Effector CD4-positive, alpha-beta T cell (primary cell): ENCODE data around the gene TPST2.

Experiments used
- DNase-seq: peaks from one replicate; pipeline ENCODE4 v3.0.0-alpha.2; 2020

Gene TPST2

GRCh38 chr22:26489447-26490036 lies 100.4 kb downstream of the TPST2 start:
- no peak for DNase-seq

- DNase-seq = no peak
Observed at GRCh38 chr22:26487996-26488395, 101.9 kb downstream of the TPST2 start.

DNA sequence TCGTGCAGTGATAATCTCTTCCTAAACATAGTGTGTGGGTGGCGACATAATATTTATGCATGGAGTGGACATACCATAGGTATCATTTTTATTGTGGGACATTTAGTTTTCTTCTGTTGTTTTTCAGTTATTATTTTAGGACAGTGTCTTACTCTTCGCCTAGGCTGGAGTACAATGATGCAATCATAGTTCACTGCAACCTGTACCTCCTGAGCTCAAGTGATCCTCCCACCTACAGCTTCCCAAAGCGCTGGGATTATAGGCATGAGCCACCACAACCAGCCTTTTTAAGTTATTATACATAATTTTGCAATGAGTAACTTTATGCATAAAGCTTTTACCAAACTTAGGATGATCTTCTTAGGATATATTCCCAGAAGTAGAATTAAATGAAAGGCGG lies 103.5 kb downstream of the TPST2 start:
- no peak for DNase-seq

GRCh38 chr22:26485806-26486390 lies 104.0 kb downstream of the TPST2 start:
- DNase-seq = no peak

GRCh38 chr22:26485013-26485412 lies 104.9 kb downstream of the TPST2 start:
- DNase-seq = no peak

DNA sequence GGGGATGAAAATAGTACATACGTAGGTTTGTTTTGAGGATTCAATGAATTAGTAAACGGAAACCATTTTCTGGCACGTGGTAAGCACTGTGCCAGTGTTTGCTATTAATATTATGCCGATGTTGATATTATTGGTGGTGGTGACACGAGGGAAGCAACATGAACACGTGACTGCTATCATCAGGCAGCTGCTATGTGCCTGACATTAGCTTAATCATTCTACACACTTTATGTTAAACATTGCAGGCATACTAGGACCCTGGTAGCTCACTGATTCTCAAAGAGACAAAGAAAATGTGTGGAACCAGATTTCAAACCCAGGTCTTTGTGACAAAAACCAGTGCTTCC lies 105.6 kb downstream of the TPST2 start:
- DNase-seq = no peak

DNA sequence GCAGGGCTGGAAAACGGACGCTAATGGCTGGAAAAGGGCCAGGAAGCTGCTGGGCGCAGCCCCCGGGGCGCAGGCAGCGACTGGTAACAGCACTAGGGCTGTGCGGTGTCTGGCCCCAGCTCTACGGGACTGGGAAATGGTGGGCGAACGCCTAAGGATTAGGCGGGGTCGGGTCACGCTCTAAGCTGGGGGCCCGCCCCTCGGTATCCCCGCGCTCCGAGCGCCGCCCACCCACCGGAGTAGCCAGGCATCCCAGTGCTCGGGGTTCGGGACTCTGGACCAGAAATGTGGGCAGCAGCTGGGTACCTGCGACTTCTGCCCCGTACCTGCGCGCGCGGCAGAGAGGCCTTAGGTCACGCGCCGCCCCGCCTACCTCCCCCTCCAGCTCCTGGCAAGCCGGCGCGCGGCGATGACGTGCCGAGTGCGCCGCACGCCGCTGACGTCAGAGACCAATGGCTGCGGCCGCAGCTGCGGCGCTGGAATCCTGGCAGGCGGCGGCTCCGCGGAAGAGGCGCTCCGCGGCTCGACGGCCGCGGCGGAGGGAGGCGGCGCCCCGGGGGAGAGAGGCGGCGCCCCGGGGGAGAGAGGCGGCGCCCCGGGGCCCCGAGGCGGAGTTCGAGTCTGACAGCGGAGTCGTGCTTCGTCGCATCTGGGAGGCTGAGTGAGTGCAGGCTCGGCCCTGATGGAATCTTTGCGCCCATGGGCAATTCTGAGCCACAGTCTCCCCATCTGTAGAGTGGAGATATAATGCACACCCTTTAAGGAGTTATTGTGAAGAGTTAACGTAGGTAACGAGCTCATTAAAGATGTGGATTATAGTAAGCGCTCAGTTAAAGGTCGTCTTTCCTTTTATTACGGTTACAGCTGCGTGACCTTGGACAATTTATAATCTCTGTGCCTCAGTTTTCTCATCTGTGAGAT lies 106.2 kb downstream of the TPST2 start, which contains the start of the genes HPS4 and SRRD:
HPS4 (minus strand) TSS at position 345 of the 921 bp plus-strand sequence. CDS start 2,021 bp downstream, outside the sequence.
SRRD (plus strand) TSS at position 439 of the 921 bp plus-strand sequence; CDS start at position 453, 14 bp downstream.
- peak; percentile 91 for DNase-seq

DNA sequence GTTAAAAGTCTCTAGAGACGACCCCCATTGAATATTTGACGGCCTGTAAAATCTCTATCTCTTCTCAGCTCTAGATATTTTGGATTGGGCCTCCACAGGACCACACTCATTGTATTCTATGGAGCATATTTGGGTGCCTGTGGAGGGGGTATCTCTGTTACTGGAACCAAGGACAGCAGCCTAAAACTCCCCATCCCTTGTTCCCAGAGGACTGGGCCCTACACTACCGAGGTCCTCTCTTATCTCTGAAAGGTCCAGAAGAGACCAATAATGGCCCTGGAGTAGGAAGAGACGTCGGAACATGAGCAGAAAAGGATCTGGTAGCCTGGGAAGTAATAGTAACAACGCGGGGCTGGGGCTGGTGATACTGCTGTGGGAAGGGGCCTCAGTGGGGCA lies 106.9 kb downstream of the TPST2 start:
- DNase-seq = no peak

DNA sequence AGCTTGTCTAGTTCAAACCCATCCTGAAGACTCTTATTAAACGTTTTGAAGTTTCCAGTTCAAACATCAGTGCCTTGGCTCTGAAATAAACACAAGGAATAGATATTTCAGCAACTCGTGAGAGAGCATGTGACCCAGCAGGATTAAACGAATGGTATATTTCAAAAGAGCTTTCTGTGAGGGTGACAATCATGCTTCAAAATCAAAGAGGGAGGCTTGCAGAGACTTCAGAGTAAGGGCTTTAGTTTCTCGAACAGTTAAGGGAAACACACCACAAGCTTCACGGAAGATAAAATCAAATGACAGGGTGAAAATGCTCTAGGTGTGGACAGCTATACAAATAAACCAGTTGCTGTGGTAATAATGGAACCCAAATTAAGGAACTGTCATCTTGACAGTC lies 107.8 kb downstream of the TPST2 start:
- no peak for DNase-seq

DNA sequence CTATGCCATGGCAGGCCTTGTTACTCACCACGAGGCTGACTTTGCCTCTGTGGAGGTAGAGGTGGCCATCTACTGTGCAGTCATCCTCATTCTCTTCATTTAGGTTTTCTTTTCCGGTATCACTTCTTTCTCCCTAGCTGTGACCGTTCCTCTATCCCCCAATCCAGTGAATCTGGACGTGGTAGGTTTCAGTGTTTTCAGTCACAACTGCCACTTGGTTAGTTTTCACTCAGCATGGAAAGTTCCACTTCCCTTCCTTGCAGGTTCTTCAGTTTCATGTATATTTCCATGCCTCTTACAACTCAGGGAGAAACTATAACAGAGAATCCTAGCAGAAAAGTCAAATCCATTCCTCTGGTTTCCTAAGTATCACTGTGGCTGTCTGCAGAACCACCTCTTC lies 108.2 kb downstream of the TPST2 start:
- no peak for DNase-seq

DNA sequence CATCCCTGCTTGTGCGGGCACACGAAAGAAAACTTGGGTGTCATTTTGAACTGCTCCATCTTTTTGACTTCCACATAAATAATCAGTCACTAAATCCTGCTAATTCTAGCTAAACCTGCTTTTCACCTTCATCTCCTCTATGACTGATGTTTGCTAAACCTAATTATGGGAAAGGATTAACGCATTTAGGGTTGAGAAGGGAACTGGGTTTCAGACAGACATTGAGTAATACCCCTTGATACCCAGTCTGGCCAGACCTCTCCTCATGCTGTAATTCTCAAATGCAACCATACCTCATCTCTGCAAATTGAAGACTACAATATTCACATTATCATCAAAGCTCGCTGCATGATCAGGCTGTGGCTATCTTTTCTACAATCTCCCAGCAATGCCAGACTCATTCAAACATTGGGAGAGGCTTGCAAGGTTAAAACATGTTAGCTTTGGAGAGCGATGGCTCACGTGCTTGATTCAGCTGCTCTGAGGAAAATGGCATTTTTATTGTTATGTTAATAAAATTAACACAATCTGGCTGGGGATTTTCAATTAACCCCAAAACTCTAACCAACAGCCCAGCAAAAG lies 108.7 kb downstream of the TPST2 start:
- no peak for DNase-seq

DNA sequence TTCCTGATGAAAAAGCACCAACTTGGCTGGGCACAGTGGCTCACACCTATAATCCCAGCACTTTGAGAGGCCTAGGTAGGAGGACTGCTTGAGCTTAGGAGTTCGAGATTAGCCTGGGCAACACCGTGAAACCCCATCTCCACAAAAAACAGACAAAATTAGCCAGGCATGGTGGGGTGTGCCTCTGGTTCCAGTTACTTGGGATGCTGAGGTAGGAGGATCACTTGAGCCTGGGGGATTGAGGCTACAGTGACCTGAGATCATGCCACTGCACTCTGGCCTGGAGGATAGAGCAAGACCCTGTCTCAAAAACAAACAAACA lies 109.4 kb downstream of the TPST2 start:
- DNase-seq = no peak

GRCh38 chr22:26479792-26480610 lies 109.9 kb downstream of the TPST2 start:
- no peak for DNase-seq

- DNase-seq = no peak
Observed at GRCh38 chr22:26479043-26479791, 110.7 kb downstream of the TPST2 start.

- DNase-seq = no peak
Observed at GRCh38 chr22:26477341-26477731, 112.6 kb downstream of the TPST2 start.

GRCh38 chr22:26476705-26477340 lies 113.1 kb downstream of the TPST2 start:
- DNase-seq = no peak

- DNase-seq = no peak
Observed at GRCh38 chr22:26474682-26475081, 115.2 kb downstream of the TPST2 start.
